Measurements from ENCODE around the gene ACVR1B.

Gene ACVR1B

GRCh38 chr12:51980051-51980808 lies 28.7 kb downstream of the ACVR1B start:
- Histone ChIP-seq H3K27ac (ENCODE audit: low read length) (no peak overlapping the region), H2AFZ (ENCODE audit: low read depth, low read length) (no peak overlapping the region), H3K9me3 (ENCODE audit: insufficient read depth, low read length) (no peaks in the 10 kb centered on the region), H3K36me3 (replicated peaks; ENCODE audit: low read depth, low read length) (peaks cover 6% of the 10 kb centered on the region), H3K4me2 (ENCODE audit: low read length) (no peak overlapping the region), H3K4me1 (ENCODE audit: low read length) (peaks cover 13% of the 10 kb centered on the region), H4K20me1 (ENCODE audit: insufficient read depth, low read length) (peaks cover 33% of the 10 kb centered on the region), H3K79me2 (ENCODE audit: low read length) (no peaks in the 10 kb centered on the region), H3K9ac (ENCODE audit: low read length) (no peak overlapping the region), H3K27me3 (ENCODE audit: low read depth, low read length) (peaks cover 16% of the 10 kb centered on the region), H3K4me3 (ENCODE audit: low read length) (no peak overlapping the region)
- TF ChIP-seq CTCF (IDR thresholded peaks at IDR 0.05; ENCODE audit: low read depth, low read length) (peak; percentile 90), EZH2phosphoT487 (IDR thresholded peaks at IDR 0.05; ENCODE audit: low read depth) (no peak)

DNA sequence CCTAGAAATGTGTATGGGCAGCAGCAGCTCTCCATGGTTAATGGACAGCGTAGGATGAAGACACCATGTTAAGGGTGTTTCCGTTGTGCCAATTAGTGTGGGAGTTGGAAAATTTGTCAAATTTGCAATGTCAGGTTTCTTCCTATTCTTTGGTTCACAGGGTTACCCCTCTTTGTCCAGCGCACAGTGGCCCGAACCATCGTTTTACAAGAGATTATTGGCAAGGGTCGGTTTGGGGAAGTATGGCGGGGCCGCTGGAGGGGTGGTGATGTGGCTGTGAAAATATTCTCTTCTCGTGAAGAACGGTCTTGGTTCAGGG lies 29.3 kb downstream of the ACVR1B start:
- Histone ChIP-seq H3K36me3 (replicated peaks; ENCODE audit: low read depth, low read length) (peaks cover 6% of the 10 kb centered on the region), H4K20me1 (ENCODE audit: insufficient read depth, low read length) (peaks cover 27% of the 10 kb centered on the region), H3K9ac (ENCODE audit: low read length) (no peak overlapping the region), H3K4me3 (ENCODE audit: low read length) (no peak overlapping the region), H3K27ac (ENCODE audit: low read length) (no peak overlapping the region), H3K4me1 (ENCODE audit: low read length) (peaks cover 13% of the 10 kb centered on the region), H3K9me3 (ENCODE audit: insufficient read depth, low read length) (no peaks in the 10 kb centered on the region), H3K27me3 (ENCODE audit: low read depth, low read length) (peaks cover 11% of the 10 kb centered on the region), H2AFZ (ENCODE audit: low read depth, low read length) (no peak overlapping the region), H3K79me2 (ENCODE audit: low read length) (no peaks in the 10 kb centered on the region), H3K4me2 (ENCODE audit: low read length) (no peak overlapping the region)
- TF ChIP-seq CTCF (IDR thresholded peaks at IDR 0.05; ENCODE audit: low read depth, low read length), result no peak
- no peak for TF ChIP-seq EZH2phosphoT487 (IDR thresholded peaks at IDR 0.05; ENCODE audit: low read depth)

DNA sequence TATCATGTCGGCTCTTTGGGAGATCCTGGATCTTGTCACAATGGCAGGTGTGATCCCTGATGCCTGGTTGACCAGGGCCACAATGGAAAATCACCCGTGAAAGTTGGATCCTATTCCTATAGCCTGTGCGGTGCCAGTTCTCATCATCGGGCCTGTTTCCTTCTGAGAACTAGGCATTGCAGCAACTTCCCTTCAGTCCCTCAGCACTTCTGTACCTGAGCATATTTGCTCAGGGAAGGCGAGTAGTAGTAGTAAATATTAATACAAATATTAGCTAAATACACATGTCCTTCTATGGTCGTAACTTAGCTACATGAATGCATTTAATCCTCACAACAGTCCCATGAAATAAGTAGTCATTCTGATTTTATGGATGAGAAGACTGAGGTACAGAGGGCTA lies 33.2 kb downstream of the ACVR1B start:
- Histone ChIP-seq H4K20me1 (ENCODE audit: insufficient read depth, low read length) (peaks cover 5% of the 10 kb centered on the region), H3K4me2 (ENCODE audit: low read length) (no peak overlapping the region), H3K4me3 (ENCODE audit: low read length) (no peak overlapping the region), H3K9me3 (ENCODE audit: insufficient read depth, low read length) (no peaks in the 10 kb centered on the region), H3K27ac (ENCODE audit: low read length) (no peak overlapping the region), H3K27me3 (ENCODE audit: low read depth, low read length) (peaks cover 1% of the 10 kb centered on the region), H3K9ac (ENCODE audit: low read length) (no peak overlapping the region), H3K79me2 (ENCODE audit: low read length) (no peaks in the 10 kb centered on the region), H3K4me1 (ENCODE audit: low read length) (no peaks in the 10 kb centered on the region), H3K36me3 (replicated peaks; ENCODE audit: low read depth, low read length) (peaks cover 5% of the 10 kb centered on the region), H2AFZ (ENCODE audit: low read depth, low read length) (no peak overlapping the region)
- TF ChIP-seq EZH2phosphoT487 (IDR thresholded peaks at IDR 0.05; ENCODE audit: low read depth) (no peak), CTCF (IDR thresholded peaks at IDR 0.05; ENCODE audit: low read depth, low read length) (no peak)

DNA sequence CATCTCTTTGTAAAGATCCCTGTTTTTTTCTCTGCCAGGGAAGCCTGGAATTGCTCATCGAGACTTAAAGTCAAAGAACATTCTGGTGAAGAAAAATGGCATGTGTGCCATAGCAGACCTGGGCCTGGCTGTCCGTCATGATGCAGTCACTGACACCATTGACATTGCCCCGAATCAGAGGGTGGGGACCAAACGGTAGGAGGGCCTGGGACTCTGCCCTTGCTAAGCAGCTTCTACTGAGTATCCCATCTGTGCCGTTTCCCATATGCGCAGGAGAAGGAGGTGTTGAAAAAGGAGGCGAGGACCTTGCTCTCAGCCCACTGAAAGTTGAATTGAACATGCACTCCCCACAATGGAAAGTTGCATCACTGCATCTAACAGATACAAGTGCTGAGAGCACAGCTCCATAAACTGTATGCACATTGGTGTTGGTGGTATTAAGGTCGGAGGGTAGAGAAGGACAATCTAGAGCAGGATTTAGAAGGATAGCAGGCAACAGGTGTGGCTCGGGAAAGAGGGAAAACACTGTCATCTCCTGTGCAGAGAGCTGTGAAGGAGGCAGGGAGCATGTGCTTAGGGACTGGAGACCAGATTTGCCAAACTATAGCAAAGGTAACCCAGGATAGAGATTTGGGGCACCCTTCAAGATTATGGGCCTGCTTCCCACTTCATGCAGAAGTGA lies 33.8 kb downstream of the ACVR1B start:
- Histone ChIP-seq H3K27ac (ENCODE audit: low read length) (no peak overlapping the region), H3K27me3 (ENCODE audit: low read depth, low read length) (no peaks in the 10 kb centered on the region), H3K4me3 (ENCODE audit: low read length) (no peak overlapping the region), H3K9me3 (ENCODE audit: insufficient read depth, low read length) (no peaks in the 10 kb centered on the region), H3K9ac (ENCODE audit: low read length) (no peak overlapping the region), H2AFZ (ENCODE audit: low read depth, low read length) (no peak overlapping the region), H3K4me1 (ENCODE audit: low read length) (no peaks in the 10 kb centered on the region), H3K36me3 (replicated peaks; ENCODE audit: low read depth, low read length) (peaks cover 5% of the 10 kb centered on the region), H4K20me1 (ENCODE audit: insufficient read depth, low read length) (no peaks in the 10 kb centered on the region), H3K79me2 (ENCODE audit: low read length) (no peaks in the 10 kb centered on the region), H3K4me2 (ENCODE audit: low read length) (no peak overlapping the region)
- TF ChIP-seq EZH2phosphoT487 (IDR thresholded peaks at IDR 0.05; ENCODE audit: low read depth) (no peak), CTCF (IDR thresholded peaks at IDR 0.05; ENCODE audit: low read depth, low read length) (no peak)

All from OCI-LY3 (cell line).